Pulmonary artery endothelial cell (primary cell): ENCODE data around the gene ENAH. TPM values are rescaled to one million over a fixed set of nuclear protein-coding genes. Genes with fewer than 3 reads are reported as not detected.

Experiments
- DNase-seq: peaks from one replicate; pipeline ENCODE4 v3.0.0-alpha.2; 2011; ENCODE audit warnings: low read depth, low spot score
- total RNA-seq: library from RNA; depleted of rRNA; stranded (reverse); fragments of >200 nt; gene quantifications from 2 replicates; pipeline ENCODE4 v1.2.3, GENCODE V29; 2014

The ENAH gene
- total RNA-seq, 1 donor from 2014 or later: 46.0 TPM

- DNase-seq: no peak
These were observed 152.2 kb downstream of the ENAH start for GRCh38 chr1:225500624-225501192.

GRCh38 chr1:225498549-225499136, 154.3 kb downstream of the ENAH start:
- DNase-seq: no peak

GRCh38 chr1:225494789-225495359, 158.0 kb downstream of the ENAH start:
- DNase-seq: no peak

GRCh38 chr1:225493591-225494246, 159.2 kb downstream of the ENAH start:
- no peak for DNase-seq

DNA sequence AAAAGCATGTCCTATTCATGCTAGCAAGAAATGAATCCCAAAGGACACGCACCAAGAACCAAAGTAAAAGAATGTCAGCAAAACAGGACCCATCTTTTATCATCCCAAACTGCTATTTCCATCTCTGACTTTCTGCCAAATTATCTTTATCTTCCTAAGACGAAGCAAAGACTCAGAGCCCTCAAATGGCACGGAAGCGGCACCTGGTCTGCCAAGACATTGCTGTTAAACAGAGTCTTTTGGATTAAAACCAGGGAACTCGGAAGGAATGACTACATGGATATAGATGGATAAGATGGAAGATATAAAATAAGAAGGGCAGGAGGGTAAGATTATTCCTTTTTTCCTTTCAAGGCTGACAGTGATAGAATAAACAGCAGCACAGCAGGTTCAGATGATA, 164.2 kb downstream of the ENAH start:
- DNase-seq: no peak

GRCh38 chr1:225486856-225487255, 166.1 kb downstream of the ENAH start:
- DNase-seq: no peak

DNA sequence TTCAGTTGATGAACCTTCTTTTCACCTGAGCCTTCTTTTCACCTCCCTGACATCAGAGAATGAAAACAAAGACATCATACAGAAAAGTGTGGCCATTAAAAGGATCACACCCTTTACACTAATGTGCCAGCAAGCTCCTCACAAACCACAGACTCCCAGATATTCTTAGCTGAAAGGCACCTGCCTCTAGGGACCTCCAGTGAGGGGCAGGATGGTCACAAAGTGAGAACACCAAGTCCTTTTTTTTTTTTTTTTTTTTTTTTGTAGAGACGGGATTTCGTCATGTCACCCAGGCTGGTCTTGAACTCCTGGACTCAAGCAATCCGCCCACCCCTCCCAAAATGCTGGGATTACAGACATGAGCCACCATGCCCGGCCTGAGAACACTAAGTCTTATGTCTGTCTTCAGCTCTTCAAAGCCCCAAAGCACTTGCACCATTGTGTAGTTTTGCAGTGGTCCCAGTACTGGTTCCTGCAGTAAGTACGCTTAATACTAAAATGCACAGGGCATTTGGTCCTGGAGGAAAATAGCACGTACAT, 166.9 kb downstream of the ENAH start:
- DNase-seq: no peak

GRCh38 chr1:225485226-225485625, 167.7 kb downstream of the ENAH start:
- DNase-seq: no peak

- no peak for DNase-seq
These were observed 168.2 kb downstream of the ENAH start for GRCh38 chr1:225484657-225485214.

DNA sequence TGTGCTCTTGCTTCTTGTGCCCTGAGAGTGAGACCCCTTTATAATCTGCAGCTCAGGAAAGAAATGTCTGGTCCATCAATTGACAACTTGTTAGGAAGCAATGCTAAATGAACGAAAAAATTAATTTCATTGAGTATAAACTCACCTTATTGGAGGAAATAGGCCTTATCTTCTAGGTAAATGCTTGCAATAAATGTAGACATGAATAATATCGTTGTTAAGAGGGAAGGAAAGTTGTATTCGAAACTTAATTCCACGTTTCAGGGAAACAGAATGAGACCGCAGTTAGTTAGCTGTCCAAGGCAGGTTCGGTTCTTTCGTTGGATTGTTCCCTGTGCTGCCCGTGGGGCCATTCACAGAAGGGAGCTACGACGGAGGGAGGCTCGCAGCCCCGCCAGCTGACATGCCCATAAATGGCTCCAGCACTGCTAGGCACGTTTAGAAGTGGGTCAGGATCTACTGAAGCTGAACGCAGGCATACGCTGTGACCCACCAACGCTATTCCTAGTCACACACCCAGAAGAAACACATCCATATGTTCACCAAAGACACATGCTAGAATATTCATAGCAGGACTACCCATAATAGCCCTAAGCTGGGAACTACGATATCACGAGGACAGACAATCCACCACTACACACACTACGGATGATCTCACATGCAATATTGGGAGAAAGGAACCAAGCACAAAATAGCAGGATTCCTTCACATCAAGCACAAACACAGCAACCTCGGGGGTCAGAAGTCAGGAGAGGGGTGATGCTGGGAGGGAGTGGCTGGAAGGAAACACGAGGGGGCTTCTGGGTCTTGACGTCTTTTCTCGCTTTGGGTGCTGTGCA, 168.9 kb downstream of the ENAH start:
- no peak for DNase-seq

GRCh38 chr1:225482421-225482950, 170.4 kb downstream of the ENAH start:
- DNase-seq: no peak

DNA sequence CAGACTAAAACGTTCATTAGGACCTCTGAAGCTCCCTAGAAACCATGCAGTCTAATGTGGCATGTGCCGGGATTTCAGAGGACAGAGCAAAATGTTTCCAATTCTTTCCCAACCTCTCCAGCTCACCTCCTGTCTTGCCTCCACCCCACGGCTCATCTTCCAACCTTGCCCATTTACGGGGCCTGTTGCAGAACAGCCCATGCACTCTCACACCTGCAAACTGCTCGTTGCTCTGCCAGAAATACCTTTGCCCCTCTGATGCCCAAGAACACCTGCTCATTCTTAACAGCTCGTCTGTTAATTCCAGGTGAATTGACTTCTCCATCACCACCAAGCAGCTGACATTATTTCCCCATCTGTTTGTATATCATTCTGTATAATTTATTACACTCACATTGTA, 171.2 kb downstream of the ENAH start:
- DNase-seq: no peak

DNA sequence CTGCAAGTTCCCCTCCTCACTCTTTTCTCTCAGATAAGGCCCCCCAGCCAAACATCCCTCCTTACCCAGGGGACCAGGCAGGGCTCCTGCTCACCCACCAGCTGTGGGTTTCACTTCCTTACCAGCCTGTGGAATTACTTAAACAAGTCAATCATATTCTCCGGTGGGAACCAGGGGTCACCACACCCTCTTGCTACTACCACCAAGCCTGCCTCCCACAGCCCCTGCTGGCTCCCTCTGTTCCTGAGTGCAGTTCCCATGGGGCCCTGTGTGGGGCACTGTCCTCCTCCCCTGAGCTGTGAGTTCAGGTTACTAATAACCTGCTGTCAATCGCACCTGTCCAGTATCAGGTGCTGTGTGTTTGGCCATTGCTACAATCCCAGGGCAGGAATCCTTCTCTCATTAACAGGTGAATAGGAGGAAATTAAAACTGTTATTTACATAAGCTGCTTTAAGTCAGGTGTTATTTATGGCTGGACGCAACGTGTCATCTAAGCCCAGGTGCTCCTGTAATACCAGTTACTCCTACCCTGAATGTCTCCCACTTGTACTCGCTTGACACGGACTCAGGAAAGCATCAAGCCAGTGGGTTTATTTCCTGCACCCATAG, 172.0 kb downstream of the ENAH start:
- DNase-seq: no peak

- no peak for DNase-seq
These were observed 172.8 kb downstream of the ENAH start for GRCh38 chr1:225479996-225480720.

- DNase-seq: no peak
These were observed 173.6 kb downstream of the ENAH start for GRCh38 chr1:225479341-225479740.

- DNase-seq: no peak
These were observed 175.5 kb downstream of the ENAH start for GRCh38 chr1:225477296-225477911.

- DNase-seq: no peak
These were observed 176.4 kb downstream of the ENAH start for GRCh38 chr1:225476538-225476988.

DNA sequence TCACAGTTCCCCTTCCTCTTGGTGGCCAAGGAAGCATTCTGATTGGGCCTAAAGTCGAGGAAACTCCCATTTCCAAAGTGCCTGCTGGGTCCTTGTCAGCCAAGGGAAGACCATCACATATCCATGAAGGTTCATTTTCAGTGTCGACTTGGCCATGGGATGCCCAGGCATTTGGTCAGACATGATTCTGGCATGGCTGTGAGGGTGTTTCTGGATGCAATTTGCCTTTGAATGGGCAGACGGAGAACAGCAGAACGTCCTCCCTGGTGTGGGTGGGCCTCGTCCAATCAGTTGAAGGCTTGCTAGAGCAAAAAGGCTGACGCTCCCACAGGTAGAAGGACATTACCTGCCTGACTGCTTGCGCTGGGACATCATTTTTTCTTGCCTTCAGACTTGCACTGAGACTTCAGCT, 176.8 kb downstream of the ENAH start:
- no peak for DNase-seq
